Measurements from ENCODE around the gene PPP1R9B.

Gene PPP1R9B

GRCh38 chr17:50141026-50141744, 9.3 kb downstream of the PPP1R9B start:
- DNase-seq: no peak

DNA sequence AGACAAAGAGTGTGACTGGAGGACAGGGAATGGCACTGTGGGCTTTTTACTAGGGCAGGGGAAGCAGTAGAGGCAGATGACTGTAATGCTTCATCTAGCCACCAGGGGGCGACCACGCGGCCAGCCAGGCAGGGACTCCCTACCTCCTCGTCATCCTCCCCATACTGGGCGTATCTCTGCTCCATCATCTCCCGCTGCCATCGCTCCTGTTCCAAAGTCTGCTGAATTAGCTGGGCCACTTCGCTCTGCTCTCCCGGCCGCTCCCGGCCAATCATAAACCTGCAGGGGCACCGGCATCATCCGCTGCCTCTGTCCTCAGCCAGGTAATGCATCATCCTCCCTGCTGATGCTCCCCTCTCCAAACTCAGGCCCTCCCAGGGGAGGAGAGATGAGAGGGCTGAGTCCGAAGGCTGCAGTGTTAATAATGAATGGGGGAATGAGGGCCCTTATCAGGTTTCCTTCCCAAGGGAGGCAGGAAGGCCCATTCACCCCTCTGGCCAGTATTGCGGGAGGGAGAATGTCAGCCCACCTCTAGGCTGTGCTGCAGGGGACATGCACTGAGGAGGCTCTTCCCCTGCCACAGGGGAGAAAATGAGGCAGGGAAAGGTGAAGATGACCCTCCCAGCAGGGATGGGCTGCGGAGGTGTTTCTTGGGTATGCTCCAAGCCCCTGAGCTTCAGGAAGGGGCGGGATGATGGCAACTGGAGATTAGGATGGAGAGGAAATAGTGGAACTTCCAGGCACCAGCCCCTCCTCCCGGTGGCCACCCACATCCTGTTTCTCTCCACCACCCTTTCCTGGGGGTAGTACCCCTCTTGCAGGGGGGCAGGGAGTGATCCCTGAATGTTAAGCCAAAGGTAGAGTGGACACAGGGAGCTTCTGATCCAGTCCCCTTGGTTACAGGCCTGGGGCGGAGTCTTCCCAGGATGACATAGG, 10.3 kb downstream of the PPP1R9B start:
- DNase-seq: peak; percentile 91

DNA sequence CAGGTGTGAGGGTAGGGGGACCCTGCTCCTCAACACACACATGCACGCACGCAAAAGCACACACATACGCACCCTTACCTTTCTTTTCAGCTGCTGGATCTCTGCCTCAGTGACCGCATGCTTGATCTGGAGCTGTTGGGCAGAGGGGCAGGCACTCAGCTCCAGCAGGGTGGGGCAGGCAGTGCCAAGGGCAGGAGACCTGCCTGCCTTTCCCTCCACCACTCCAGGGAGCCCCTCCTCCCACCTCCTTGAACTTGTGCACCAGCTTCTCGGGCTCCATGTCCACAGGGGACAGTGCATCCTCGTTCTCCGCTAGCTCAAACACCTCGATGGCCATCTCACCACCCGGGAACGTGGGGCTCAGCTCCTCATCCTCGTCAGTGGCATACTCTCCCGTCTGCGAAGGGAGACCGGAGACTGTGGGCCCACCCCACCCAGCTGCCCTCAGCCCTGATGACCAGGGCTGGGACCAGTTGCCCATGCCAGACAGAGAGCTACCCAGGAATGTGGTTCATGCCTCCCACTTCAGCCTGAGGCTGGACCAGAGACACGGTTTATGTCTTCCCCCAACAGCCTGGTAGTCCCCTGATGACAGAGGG, 11.2 kb downstream of the PPP1R9B start:
- no peak for DNase-seq

- no peak for DNase-seq
Observed at GRCh38 chr17:50137042-50137441, 13.4 kb downstream of the PPP1R9B start.

DNA sequence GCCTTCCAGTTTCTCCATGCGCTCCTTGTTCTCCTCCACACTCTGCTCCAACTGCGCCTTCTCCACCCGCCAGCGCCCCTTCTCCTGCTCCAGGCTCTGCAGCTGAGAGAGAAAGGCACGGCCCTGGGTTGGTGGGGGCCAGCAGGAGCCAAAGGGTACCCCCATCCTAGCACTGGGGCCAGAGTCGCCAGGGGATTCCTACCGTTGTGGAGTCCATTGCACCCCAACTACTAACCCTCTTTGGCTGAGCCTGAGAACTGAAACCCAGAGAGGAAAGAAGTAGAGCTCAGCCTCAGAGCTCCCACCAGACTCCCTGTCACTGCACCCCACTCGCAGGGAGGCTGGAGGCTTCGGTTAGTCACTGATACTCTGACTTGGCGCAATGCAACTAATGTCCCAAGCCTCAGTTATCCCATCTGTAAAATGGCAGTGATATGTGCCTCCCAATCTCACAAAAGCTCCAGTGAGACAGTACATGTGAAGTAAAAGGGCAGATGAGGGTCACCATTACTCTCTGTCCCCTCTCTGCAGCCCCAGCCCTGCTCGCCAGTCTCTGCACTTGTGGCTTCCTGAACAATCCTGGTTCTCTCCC, 14.3 kb downstream of the PPP1R9B start:
- no peak for DNase-seq

GRCh38 chr17:50135316-50136095, 15.0 kb downstream of the PPP1R9B start:
- no peak for DNase-seq

- DNase-seq: peak; percentile 82
Observed at GRCh38 chr17:50134206-50135110, 16.0 kb downstream of the PPP1R9B start.

DNA sequence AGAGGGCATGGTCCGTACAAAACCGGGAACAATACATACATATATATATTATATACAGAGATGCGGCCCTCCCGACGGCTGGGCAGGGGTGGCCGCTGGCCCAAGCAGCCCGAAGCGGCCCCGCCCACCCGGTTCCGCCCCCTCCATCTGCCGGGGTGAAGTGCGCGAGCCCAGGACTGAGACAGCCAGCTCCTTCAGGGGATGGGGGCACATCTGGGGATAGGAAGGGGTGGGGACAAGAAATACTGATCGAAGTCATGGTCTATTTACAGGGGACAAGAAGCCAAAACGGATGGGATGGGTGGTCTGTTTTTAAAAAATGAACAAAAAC, 16.7 kb downstream of the PPP1R9B start:
- no peak for DNase-seq

DNA sequence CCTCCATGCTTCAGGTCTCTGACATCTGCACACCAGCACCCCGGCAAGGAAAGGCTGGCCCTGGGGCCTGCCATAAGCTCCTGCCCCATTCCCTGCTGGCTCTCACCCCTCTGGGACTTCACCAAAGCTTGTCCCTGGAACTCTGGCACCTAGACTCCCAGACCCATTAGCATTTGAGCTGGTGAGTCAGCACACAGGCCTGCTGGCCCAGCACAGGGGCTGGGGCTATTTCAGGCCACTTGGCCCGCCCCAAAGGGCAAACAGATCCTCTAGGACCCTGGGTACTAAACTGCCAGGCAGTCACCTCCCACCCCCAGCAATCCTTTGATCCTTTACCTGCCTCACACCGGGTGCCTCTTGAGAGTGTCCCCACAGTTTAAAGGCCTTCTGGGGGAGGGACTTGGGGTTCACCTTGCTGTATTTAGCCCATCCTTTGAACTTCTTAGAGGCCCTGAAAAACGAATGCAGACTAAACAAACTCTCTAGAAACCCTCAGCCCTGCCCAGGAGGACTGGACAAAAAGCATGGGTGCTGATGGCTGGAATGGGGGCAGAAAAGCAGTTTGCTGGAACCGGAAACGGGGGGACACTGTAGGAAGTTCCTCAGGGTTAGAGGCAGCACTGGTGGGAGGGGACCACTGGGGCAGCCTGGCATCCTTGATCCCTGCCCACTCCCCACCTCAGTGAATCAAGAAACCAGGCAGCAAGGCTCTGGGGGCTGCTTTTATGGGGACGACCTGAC, 17.3 kb downstream of the PPP1R9B start:
- peak; percentile 96 for DNase-seq

DNA sequence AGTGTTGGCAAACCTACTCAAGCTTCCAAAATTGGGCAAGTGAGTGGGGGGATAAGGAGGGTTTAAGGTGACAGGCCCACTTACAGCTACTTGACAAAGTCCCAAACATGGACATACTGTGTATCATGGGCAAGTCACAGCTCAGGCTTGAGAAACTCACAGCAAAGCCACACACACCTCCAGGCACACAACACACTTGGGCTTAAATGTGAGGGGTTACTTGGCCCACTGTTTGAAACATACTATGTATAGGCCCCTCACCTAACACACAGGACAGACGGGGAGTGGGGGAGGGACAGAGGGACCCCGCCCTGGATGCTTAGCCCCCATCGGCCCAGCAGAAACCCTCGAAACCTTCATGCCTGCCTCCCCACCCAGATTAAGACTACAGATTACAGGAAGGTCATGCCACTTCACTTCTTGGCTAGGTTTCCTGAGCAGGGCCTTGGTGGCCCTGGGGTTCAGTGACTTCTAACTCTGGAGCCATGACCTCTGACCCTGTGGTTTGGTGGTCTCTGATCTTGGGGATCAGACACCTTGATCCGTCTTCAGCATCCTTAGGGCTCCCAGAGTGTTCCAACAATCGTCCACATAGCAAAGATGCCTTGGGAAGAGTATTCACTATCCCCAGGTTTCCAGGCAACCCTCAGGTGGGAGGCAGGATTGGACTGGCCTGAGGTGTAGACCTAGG, 18.2 kb downstream of the PPP1R9B start:
- no peak for DNase-seq

GRCh38 chr17:50130559-50131305, 19.7 kb downstream of the PPP1R9B start:
- DNase-seq: no peak

- peak; percentile 83 for DNase-seq
Observed at GRCh38 chr17:50129728-50130558, 20.5 kb downstream of the PPP1R9B start, which contains the start of gene SAMD14. Gene SAMD14 (minus strand): TSS chr17:50130160. CDS start chr17:50124959, 5,201 bp downstream.

DNA sequence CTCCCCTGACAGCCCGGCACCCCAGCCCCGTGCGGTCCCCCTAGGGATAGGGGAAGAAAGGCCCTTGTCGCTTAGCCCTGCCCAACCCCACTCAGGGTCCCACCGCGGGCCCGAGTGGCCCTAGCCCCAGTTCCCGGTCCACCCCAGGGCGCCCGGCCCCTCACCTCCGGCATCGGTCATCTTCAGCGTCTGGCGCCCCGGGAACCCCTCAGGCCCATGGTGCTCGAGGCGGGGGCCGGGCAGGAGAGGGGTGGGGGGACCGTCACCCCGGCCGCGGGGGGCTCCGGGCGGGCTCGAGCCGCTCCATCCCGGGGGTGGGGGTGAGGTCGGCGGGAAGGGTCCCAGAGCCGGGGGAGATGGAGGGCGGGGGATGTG, 21.1 kb downstream of the PPP1R9B start:
- no peak for DNase-seq

- DNase-seq: no peak
Observed at GRCh38 chr17:50128441-50129352, 21.8 kb downstream of the PPP1R9B start.

DNA sequence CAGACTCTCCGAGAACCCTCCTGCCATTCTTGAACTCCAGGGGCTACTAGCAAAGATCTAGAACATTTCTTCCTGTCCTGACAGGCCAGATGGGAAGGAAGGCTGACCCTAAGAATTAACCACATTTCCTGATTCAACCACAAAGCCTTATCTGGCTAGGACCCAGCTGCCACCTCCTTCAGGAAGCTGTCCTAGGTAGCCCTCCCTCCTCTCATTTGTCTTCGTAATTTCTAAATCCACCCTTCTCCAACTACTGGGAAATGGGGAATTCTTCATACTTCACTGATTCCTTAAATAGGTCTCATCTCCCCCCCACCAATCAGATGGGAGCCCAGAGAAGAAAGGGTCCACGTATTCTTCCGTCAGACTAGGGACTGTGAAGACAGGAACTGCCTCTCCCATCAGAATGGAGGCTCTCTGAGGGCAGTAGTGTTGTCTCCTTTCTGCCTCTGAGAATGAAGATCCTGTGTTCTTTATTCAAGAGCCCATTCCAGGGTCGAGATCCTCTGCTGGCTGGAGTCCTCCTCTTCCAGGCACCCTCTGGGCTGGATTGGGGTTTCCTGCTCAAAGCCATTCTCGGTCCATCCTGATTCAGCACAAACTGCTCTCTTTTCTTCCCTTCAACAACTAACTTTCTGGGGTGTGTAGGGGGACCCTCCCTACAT, 22.6 kb downstream of the PPP1R9B start:
- DNase-seq: no peak

DNA sequence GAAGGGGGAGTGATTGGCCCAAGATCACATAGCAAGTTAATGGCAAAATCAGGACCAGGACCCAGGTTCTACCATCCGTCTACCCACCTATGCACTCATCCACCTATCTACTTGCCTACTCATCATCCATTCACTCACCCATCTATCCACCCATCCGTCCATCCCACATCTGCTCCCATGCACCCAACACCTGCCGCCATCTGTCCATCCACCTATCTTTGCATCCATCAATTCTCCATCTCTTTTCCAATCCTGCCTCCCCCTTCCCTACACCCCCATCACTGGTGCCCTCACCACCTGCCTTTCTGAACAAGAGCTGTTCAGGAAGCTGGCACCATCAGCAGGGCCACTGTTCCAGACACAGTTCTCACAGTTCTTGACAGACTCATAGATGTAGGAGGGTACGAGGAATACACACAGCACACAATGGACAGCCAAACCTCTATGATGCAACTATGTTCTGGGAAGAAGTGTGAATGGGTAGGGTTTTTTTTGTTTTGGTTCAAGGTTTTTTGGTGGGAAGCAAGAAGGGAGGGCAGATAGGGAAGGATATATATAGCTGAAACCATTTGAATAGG, 25.0 kb downstream of the PPP1R9B start:
- DNase-seq: no peak

Data from islet precursor cell (in vitro differentiated cells).